HepG2 (cell line): ENCODE results near the gene CRYZL1. TPM values are rescaled to one million over a fixed set of nuclear protein-coding genes. Genes with fewer than 3 reads are reported as not detected.

ENCODE experiments used
- CCDC6 ChIP-seq: sonication (generic); formaldehyde crosslinking; IDR thresholded peaks from 2 replicates; pipeline ENCODE4 v1.8.1; 2022; ENCODE audit warnings: mild to moderate bottlenecking, missing genetic modification reagents, moderate library complexity
- DMAP1 ChIP-seq: IDR thresholded peaks from 2 replicates; pipeline ENCODE4 v1.6.1; 2016
- DNMT1 ChIP-seq: sonication (generic); formaldehyde crosslinking; IDR thresholded peaks from 2 replicates; pipeline ENCODE4 v1.5.1; 2020; ENCODE audit warnings: mild to moderate bottlenecking, missing genetic modification reagents
- GFI1 ChIP-seq: sonication (generic); formaldehyde crosslinking; IDR thresholded peaks from 2 replicates; pipeline ENCODE4 v1.5.0; 2020; ENCODE audit warnings: missing genetic modification reagents, mild to moderate bottlenecking, borderline replicate concordance
- HCFC1 ChIP-seq: fragments of 150-350 bp; IDR thresholded peaks from 2 replicates; pipeline ENCODE4 v1.6.1; 2014; ENCODE audit warnings: low read depth, low read length
- KDM5A ChIP-seq: fragments of 200-600 bp; sonication (generic); IDR thresholded peaks from 2 replicates; pipeline ENCODE4 v1.7.0; 2018; ENCODE audit warnings: antibody characterized with exemption, mild to moderate bottlenecking, low read length, borderline replicate concordance
- MEIS1 ChIP-seq: sonication (generic); formaldehyde crosslinking; IDR thresholded peaks from 2 replicates; pipeline ENCODE4 v1.9.0; 2021; ENCODE audit warnings: mild to moderate bottlenecking, missing genetic modification reagents, moderate library complexity, borderline replicate concordance
- NCOR1 ChIP-seq: fragments of 200-600 bp; sonication (generic); IDR thresholded peaks from 2 replicates; pipeline ENCODE4 v1.7.0; 2017; ENCODE audit warnings: antibody characterized with exemption, low read length, borderline replicate concordance
- RAD51 ChIP-seq: fragments of 450-650 bp; IDR thresholded peaks from 2 replicates; pipeline ENCODE4 v1.6.1; 2016; ENCODE audit warnings: borderline replicate concordance
- SAFB2 ChIP-seq: sonication (generic); formaldehyde crosslinking; IDR thresholded peaks from 2 replicates; pipeline ENCODE4 v1.5.1; 2020; ENCODE audit warnings: missing genetic modification reagents, low read depth, mild to moderate bottlenecking, borderline replicate concordance
- SMAD3 ChIP-seq: sonication (generic); formaldehyde crosslinking; IDR thresholded peaks from 2 replicates; pipeline ENCODE4 v1.4.0; 2020; ENCODE audit warnings: missing genetic modification reagents
- SNAI1 ChIP-seq: sonication (generic); formaldehyde crosslinking; IDR thresholded peaks from 2 replicates; pipeline ENCODE4 v1.5.0; 2020; ENCODE audit warnings: mild to moderate bottlenecking, missing genetic modification reagents, borderline replicate concordance
- SP140L ChIP-seq: sonication (generic); formaldehyde crosslinking; IDR thresholded peaks from 2 replicates; pipeline ENCODE4 v1.4.0; 2020; ENCODE audit warnings: missing genetic modification reagents, borderline replicate concordance
- SP2 ChIP-seq: sonication (generic); formaldehyde crosslinking; IDR thresholded peaks from 2 replicates; pipeline ENCODE4 v1.5.1; 2020; ENCODE audit warnings: mild to moderate bottlenecking, missing genetic modification reagents
- SRY ChIP-seq: sonication (generic); formaldehyde crosslinking; IDR thresholded peaks from 2 replicates; pipeline ENCODE4 v1.8.0; 2022; ENCODE audit warnings: mild to moderate bottlenecking, missing genetic modification reagents
- ZNF101 ChIP-seq: sonication (generic); formaldehyde crosslinking; IDR thresholded peaks from 2 replicates; pipeline ENCODE4 v1.4.0; 2020; ENCODE audit warnings: mild to moderate bottlenecking, low read depth, missing genetic modification reagents, borderline replicate concordance
- ZNF383 ChIP-seq: sonication (generic); formaldehyde crosslinking; IDR thresholded peaks from 2 replicates; pipeline ENCODE4 v1.4.0; 2020; ENCODE audit warnings: missing genetic modification reagents, mild to moderate bottlenecking, borderline replicate concordance
- ZNF441 ChIP-seq: sonication (generic); formaldehyde crosslinking; IDR thresholded peaks from 2 replicates; pipeline ENCODE4 v1.7.0; 2021; ENCODE audit warnings: missing genetic modification reagents, borderline replicate concordance
- ZNF543 ChIP-seq: sonication (generic); formaldehyde crosslinking; IDR thresholded peaks from 2 replicates; pipeline ENCODE4 v1.4.0; 2020; ENCODE audit warnings: mild to moderate bottlenecking, missing genetic modification reagents
- ZNF546 ChIP-seq: sonication (generic); formaldehyde crosslinking; conservative IDR thresholded peaks from 2 replicates; pipeline ENCODE4 v1.8.1; 2023; ENCODE audit warnings: mild to moderate bottlenecking, missing genetic modification reagents
- ZNF670 ChIP-seq: sonication (generic); formaldehyde crosslinking; IDR thresholded peaks from 2 replicates; pipeline ENCODE4 v1.8.0; 2022; ENCODE audit warnings: mild to moderate bottlenecking, missing genetic modification reagents, borderline replicate concordance
- ZNF672 ChIP-seq: sonication (generic); formaldehyde crosslinking; IDR thresholded peaks from 2 replicates; pipeline ENCODE4 v1.8.1; 2022; ENCODE audit warnings: missing genetic modification reagents
- ZNF768 ChIP-seq: sonication (generic); formaldehyde crosslinking; IDR thresholded peaks from 2 replicates; pipeline ENCODE4 v1.4.0; 2020; ENCODE audit warnings: missing genetic modification reagents
- ZSCAN22 ChIP-seq: sonication (generic); formaldehyde crosslinking; IDR thresholded peaks from 2 replicates; pipeline ENCODE4 v1.4.0; 2020; ENCODE audit warnings: mild to moderate bottlenecking, missing genetic modification reagents
- polyA plus RNA-seq, 8 experiments: library from polyadenylated mRNA; depleted of rRNA in 3 of 8; stranded (reverse) in 7 of 8; unstranded in 1 of 8; fragments of >200 nt; fragmentation: Illumina TruSeq in 4 of 8; extraction: Trizol in 4 of 8; gene quantifications; 2 replicates each; pipeline versions ENCODE4 v1.2.1 to v1.2.3, GENCODE V29; 2011 to 2016; ENCODE audit warnings: low read depth in 4 of 8, missing spikeins in 1 of 8, mixed read lengths in 1 of 8; ENCODE audit not compliant: insufficient read depth in 1 of 8
- total RNA-seq, 5 experiments: library from RNA; depleted of rRNA; stranded (reverse); fragments of >200 nt; fragmentation: Illumina TruSeq; extraction: Trizol; gene quantifications; 2 replicates each; pipeline ENCODE4 v1.2.3, GENCODE V29; 2016; ENCODE audit warnings: low read depth in 1 of 5
- TF ChIP-seq, protein P1 (sequence below): sonication (generic); IDR thresholded peaks from 2 replicates; pipeline ENCODE4 v1.6.1; 2016; ENCODE audit warnings: low read depth, borderline replicate concordance
- TF ChIP-seq, protein P2 (sequence below): sonication (generic); formaldehyde crosslinking; IDR thresholded peaks from 2 replicates; pipeline ENCODE4 v1.4.0; 2020; ENCODE audit warnings: missing genetic modification reagents
- TF ChIP-seq, protein P3 (sequence below): sonication (generic); formaldehyde crosslinking; IDR thresholded peaks from 2 replicates; pipeline ENCODE4 v1.4.0; 2020; ENCODE audit warnings: missing genetic modification reagents, borderline replicate concordance

Gene CRYZL1
- total and polyA plus RNA-seq, 2 of the 13 experiments (the other 11 are each of a cell fraction or from before 2014, with no cell fraction given): 20.3 to 27.7 TPM

DNA sequence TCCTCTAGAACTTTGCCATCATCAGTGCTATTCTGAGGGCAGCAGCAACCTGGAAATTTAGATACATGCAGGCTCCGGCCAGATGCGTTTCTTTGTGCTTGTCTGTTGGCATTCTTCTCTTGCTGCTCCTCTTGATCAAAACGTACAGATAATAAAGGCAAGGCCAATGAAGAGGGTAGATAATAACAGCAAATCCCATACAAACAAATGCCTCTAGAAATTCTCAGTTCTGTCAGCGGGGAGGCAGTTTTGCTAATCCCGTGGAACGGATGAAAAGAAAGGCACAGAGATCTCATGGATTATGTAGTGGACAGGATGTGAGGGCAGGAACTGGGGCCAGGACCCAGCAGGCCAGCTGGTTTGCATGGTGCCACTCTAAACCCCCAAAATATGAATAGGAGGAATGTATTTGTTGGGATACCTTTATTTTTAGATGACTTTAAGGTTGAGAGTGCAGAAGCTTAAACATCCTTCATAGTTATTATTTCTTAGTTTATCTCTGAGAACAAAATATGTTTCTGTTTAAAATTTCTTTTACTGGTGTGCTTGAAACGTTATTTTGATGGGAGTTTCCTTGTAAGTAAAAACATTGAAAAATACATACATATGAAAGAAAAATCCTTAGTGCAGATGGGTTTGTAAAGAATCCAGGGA, 2.2 kb upstream of the CRYZL1 start (continued):
- TF ChIP-seq, protein P1, sequence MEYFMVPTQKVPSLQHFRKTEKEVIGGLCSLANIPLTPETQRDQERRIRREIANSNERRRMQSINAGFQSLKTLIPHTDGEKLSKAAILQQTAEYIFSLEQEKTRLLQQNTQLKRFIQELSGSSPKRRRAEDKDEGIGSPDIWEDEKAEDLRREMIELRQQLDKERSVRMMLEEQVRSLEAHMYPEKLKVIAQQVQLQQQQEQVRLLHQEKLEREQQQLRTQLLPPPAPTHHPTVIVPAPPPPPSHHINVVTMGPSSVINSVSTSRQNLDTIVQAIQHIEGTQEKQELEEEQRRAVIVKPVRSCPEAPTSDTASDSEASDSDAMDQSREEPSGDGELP: peak; percentile 15; the same call in 1 of the 2 replicates
- TF ChIP-seq ZNF768 (CRISPR knock-in tag) (no peak), SRY (CRISPR knock-in tag) (no peak), SP2 (CRISPR knock-in tag) (no peak), RAD51 (no peak), HCFC1 (no peak), ZNF546 (CRISPR knock-in tag) (no peak), ZNF670 (CRISPR knock-in tag) (no peak), MEIS1 (CRISPR knock-in tag) (no peak), ZNF101 (no peak), ZSCAN22 (peak; percentile 90), GFI1 (no peak), SAFB2 (no peak), ZNF543 (CRISPR knock-in tag) (no peak), DNMT1 (CRISPR knock-in tag) (no peak), DMAP1 (CRISPR knock-in tag) (peak; percentile 37; the same call in 1 of the 2 replicates), KDM5A (peak; percentile 43; the same call in 1 of the 2 replicates), SNAI1 (CRISPR knock-in tag) (no peak), ZNF383 (CRISPR knock-in tag) (no peak), ZNF672 (no peak), NCOR1 (no peak), CCDC6 (CRISPR knock-in tag) (no peak), ZNF441 (CRISPR knock-in tag) (no peak), SP140L (CRISPR knock-in tag) (no peak), SMAD3 (CRISPR knock-in tag) (no peak)
- TF ChIP-seq, protein P2, sequence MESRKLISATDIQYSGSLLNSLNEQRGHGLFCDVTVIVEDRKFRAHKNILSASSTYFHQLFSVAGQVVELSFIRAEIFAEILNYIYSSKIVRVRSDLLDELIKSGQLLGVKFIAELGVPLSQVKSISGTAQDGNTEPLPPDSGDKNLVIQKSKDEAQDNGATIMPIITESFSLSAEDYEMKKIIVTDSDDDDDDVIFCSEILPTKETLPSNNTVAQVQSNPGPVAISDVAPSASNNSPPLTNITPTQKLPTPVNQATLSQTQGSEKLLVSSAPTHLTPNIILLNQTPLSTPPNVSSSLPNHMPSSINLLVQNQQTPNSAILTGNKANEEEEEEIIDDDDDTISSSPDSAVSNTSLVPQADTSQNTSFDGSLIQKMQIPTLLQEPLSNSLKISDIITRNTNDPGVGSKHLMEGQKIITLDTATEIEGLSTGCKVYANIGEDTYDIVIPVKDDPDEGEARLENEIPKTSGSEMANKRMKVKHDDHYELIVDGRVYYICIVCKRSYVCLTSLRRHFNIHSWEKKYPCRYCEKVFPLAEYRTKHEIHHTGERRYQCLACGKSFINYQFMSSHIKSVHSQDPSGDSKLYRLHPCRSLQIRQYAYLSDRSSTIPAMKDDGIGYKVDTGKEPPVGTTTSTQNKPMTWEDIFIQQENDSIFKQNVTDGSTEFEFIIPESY: no peak
- TF ChIP-seq, protein P3, sequence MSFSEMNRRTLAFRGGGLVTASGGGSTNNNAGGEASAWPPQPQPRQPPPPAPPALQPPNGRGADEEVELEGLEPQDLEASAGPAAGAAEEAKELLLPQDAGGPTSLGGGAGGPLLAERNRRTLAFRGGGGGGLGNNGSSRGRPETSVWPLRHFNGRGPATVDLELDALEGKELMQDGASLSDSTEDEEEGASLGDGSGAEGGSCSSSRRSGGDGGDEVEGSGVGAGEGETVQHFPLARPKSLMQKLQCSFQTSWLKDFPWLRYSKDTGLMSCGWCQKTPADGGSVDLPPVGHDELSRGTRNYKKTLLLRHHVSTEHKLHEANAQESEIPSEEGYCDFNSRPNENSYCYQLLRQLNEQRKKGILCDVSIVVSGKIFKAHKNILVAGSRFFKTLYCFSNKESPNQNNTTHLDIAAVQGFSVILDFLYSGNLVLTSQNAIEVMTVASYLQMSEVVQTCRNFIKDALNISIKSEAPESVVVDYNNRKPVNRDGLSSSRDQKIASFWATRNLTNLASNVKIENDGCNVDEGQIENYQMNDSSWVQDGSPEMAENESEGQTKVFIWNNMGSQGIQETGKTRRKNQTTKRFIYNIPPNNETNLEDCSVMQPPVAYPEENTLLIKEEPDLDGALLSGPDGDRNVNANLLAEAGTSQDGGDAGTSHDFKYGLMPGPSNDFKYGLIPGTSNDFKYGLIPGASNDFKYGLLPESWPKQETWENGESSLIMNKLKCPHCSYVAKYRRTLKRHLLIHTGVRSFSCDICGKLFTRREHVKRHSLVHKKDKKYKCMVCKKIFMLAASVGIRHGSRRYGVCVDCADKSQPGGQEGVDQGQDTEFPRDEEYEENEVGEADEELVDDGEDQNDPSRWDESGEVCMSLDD (CRISPR knock-in tag): no peak
